Measurements from ENCODE around the gene PHGDH. TPM values are rescaled to one million over a fixed set of nuclear protein-coding genes. Genes with fewer than 3 reads are reported as not detected.

Gene PHGDH
- total and polyA plus RNA-seq, 2 donors (not counting 3 experiments of a cell fraction or from before 2014, with no cell fraction given) = 37.9 to 120 TPM

DNA sequence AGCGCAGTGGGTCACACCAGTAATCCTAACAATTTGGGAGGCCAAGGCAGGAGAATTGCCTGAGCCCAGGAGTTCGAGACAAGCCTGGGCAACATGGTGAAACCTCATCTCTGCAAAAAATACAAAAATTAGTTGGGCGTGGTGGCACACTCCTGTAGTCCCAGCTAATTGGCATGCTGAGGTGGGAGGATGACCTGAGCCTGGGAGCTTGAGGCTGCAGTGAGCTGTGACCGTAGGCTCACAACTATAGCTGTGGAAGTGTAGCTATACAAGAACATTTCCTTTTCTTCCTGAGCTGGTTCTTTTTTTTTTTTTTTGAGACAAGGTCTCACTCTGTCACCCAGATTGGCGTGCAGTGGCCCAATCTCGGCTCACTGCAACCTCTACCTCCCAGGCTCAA is 44.6 kb upstream of the PHGDH start:
- FAIRE-seq (no peak), DNase-seq (ENCODE audit: low read depth, low spot score) (no peak)
- intact Hi-C loops (cut with micrococcal nuclease) (no loop called here), dilution Hi-C loops (cut with MboI; ENCODE audit: extremely low pct_ligation_motif_present, low sequenced_read_pairs) (no loop called here)
- H3K4me3 ChIP-seq (replicated peaks in 1 of 3; ENCODE audit: insufficient read depth in 1 of 3, low read depth in 1 of 3, low read length in 3 of 3) = no peak overlapping the region
- no peaks in the 10 kb centered on the region for H3K9me3 ChIP-seq (replicated peaks; ENCODE audit: control insufficient read depth, insufficient read depth, low read length)
- H3K9ac ChIP-seq (replicated peaks; ENCODE audit: extremely low read depth, insufficient read depth, low read length) = no peak overlapping the region
- H4K20me1 ChIP-seq (replicated peaks; ENCODE audit: control insufficient read depth, extremely low read depth, insufficient read depth, low read length) = no peaks in the 10 kb centered on the region
- H2AFZ ChIP-seq (ENCODE audit: low read depth, low read length) = no peak overlapping the region
- H3K27me3 ChIP-seq (ENCODE audit: control insufficient read depth in 2 of 2, insufficient read depth in 2 of 2, low read length in 2 of 2) = no peaks in the 10 kb centered on the region
- BruUV-seq (replicated peaks) = no TSS peak
- H3K4me2 ChIP-seq (ENCODE audit: insufficient read depth, low read length) = no peak overlapping the region
- CTCF ChIA-PET = interaction anchor here (1.1 to 2.0 kb wide), 2 partner anchors 20 to 56 kb away, joined by 3 to 6 read pairs; no protein-coding TSS in a partner anchor
- no peaks in the 10 kb centered on the region for H3K79me2 ChIP-seq (ENCODE audit: control insufficient read depth, insufficient read depth, low read length)
- TF ChIP-seq EZH2 (IDR thresholded peaks at IDR 0.05; ENCODE audit: borderline replicate concordance, low read depth, low read length, severe bottlenecking) (no peak), JUN (IDR thresholded peaks at IDR 0.05; ENCODE audit: borderline replicate concordance, insufficient read depth, insufficient read length, low read depth) (no peak), POLR2A (IDR thresholded peaks at IDR 0.05; ENCODE audit: low read depth, low read length) (no peak), GATA2 (IDR thresholded peaks at IDR 0.05; ENCODE audit: insufficient read depth, insufficient read length, low read depth, low read length) (no peak), FOS (IDR thresholded peaks at IDR 0.05; ENCODE audit: borderline replicate concordance, insufficient read depth, low read length) (no peak)
- TF ChIP-seq, protein P1, sequence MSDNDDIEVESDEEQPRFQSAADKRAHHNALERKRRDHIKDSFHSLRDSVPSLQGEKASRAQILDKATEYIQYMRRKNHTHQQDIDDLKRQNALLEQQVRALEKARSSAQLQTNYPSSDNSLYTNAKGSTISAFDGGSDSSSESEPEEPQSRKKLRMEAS (IDR thresholded peaks at IDR 0.05; ENCODE audit: insufficient read depth, insufficient read length) = no peak
- TF ChIP-seq, protein P2, sequence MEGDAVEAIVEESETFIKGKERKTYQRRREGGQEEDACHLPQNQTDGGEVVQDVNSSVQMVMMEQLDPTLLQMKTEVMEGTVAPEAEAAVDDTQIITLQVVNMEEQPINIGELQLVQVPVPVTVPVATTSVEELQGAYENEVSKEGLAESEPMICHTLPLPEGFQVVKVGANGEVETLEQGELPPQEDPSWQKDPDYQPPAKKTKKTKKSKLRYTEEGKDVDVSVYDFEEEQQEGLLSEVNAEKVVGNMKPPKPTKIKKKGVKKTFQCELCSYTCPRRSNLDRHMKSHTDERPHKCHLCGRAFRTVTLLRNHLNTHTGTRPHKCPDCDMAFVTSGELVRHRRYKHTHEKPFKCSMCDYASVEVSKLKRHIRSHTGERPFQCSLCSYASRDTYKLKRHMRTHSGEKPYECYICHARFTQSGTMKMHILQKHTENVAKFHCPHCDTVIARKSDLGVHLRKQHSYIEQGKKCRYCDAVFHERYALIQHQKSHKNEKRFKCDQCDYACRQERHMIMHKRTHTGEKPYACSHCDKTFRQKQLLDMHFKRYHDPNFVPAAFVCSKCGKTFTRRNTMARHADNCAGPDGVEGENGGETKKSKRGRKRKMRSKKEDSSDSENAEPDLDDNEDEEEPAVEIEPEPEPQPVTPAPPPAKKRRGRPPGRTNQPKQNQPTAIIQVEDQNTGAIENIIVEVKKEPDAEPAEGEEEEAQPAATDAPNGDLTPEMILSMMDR (IDR thresholded peaks at IDR 0.05; ENCODE audit: extremely low read depth in 1 of 2, insufficient read depth in 1 of 2, low read depth in 1 of 2, low read length in 2 of 2) = no peak
- no peak overlapping the region for H3K27ac ChIP-seq (ENCODE audit: insufficient read depth, low read depth, low read length)
- POLR2A ChIA-PET = no interaction called here
- peaks cover 4% of the 10 kb centered on the region for H3K4me1 ChIP-seq (ENCODE audit: control insufficient read depth, extremely low read depth, insufficient read depth, low read length)
- no peaks in the 10 kb centered on the region for H3K9me1 ChIP-seq (replicated peaks; ENCODE audit: control insufficient read depth, extremely low read depth, insufficient read depth, low read length)
- no peaks in the 10 kb centered on the region for H3K36me3 ChIP-seq (ENCODE audit: control insufficient read depth in 2 of 2, extremely low read depth in 1 of 2, insufficient read depth in 2 of 2, low read length in 2 of 2)
